ENCODE data around the gene LLGL2.

GRCh38 chr17:75571885-75572215, 46.4 kb downstream of the LLGL2 start:
- TF ChIP-seq POLR2AphosphoS5 (IDR thresholded peaks at IDR 0.05) (no peak), POLR2A (IDR thresholded peaks at IDR 0.05) (no peak)
